ENCODE results near the gene MARVELD3.

Gene MARVELD3

GRCh38 chr16:71625113-71625850 lies 702 bp upstream of the MARVELD3 start:
- DNase-seq: no peak

GRCh38 chr16:71626858-71627213 lies 852 bp downstream of the MARVELD3 start:
- no peak for DNase-seq

GRCh38 chr16:71627731-71628181 lies 1.8 kb downstream of the MARVELD3 start:
- no peak for DNase-seq

GRCh38 chr16:71628810-71629209 lies 2.8 kb downstream of the MARVELD3 start:
- DNase-seq: no peak

GRCh38 chr16:71629278-71630016 lies 3.5 kb downstream of the MARVELD3 start:
- DNase-seq: no peak

- DNase-seq: no peak
These were observed 4.8 kb downstream of the MARVELD3 start for GRCh38 chr16:71630808-71631207.

- no peak for DNase-seq
These were observed 5.8 kb downstream of the MARVELD3 start for GRCh38 chr16:71631776-71632175.

- no peak for DNase-seq
These were observed 9.6 kb downstream of the MARVELD3 start for GRCh38 chr16:71635632-71636031.

GRCh38 chr16:71637398-71637797 lies 11.4 kb downstream of the MARVELD3 start:
- no peak for DNase-seq

GRCh38 chr16:71645450-71645849 lies 19.5 kb downstream of the MARVELD3 start:
- DNase-seq: no peak

GRCh38 chr16:71647391-71647790 lies 21.4 kb downstream of the MARVELD3 start:
- no peak for DNase-seq

- DNase-seq: no peak
These were observed 22.2 kb downstream of the MARVELD3 start for GRCh38 chr16:71648162-71648561.

GRCh38 chr16:71648921-71649320 lies 22.9 kb downstream of the MARVELD3 start:
- no peak for DNase-seq

GRCh38 chr16:71649704-71650103 lies 23.7 kb downstream of the MARVELD3 start:
- DNase-seq: no peak

GRCh38 chr16:71658771-71659170 lies 32.8 kb downstream of the MARVELD3 start:
- DNase-seq: no peak

GRCh38 chr16:71659471-71659870 lies 33.5 kb downstream of the MARVELD3 start:
- no peak for DNase-seq

- DNase-seq: no peak
These were observed 40.3 kb downstream of the MARVELD3 start for GRCh38 chr16:71666264-71666663.

- no peak for DNase-seq
These were observed 41.1 kb downstream of the MARVELD3 start for GRCh38 chr16:71666928-71667707.

- DNase-seq: no peak
These were observed 44.0 kb downstream of the MARVELD3 start for GRCh38 chr16:71669926-71670536.

- no peak for DNase-seq
These were observed 44.6 kb downstream of the MARVELD3 start for GRCh38 chr16:71670537-71670936.

- DNase-seq: no peak
These were observed 45.2 kb downstream of the MARVELD3 start for GRCh38 chr16:71671165-71671564.

- DNase-seq: no peak
These were observed 46.1 kb downstream of the MARVELD3 start for GRCh38 chr16:71672125-71672524.
